Left hindlimb (tissue), 1 donor: ENCODE data around the gene MTUS2.

Source experiments
- DNase-seq: peaks from one replicate; pipeline ENCODE4 v3.0.0-alpha.2; 2018

MTUS2 gene

GRCh38 chr13:29038700-29039099 lies 218.6 kb downstream of the MTUS2 start:
- no peak for DNase-seq

- no peak for DNase-seq
Measured at GRCh38 chr13:29039212-29039611, 219.1 kb downstream of the MTUS2 start.

- DNase-seq, result no peak
Measured at GRCh38 chr13:29046588-29046987, 226.4 kb downstream of the MTUS2 start.

GRCh38 chr13:29049524-29049923 lies 229.4 kb downstream of the MTUS2 start:
- DNase-seq, result no peak

GRCh38 chr13:29050719-29051118 lies 230.6 kb downstream of the MTUS2 start:
- DNase-seq, result no peak

- DNase-seq, result no peak
Measured at GRCh38 chr13:29059800-29060199, 239.7 kb downstream of the MTUS2 start.

GRCh38 chr13:29065142-29065541 lies 245.0 kb downstream of the MTUS2 start:
- no peak for DNase-seq

GRCh38 chr13:29067306-29067945 lies 247.3 kb downstream of the MTUS2 start:
- DNase-seq, result no peak

GRCh38 chr13:29073755-29074154 lies 253.6 kb downstream of the MTUS2 start:
- no peak for DNase-seq

- DNase-seq, result no peak
Measured at GRCh38 chr13:29077051-29077813, 257.1 kb downstream of the MTUS2 start.

- DNase-seq, result no peak
Measured at GRCh38 chr13:29081036-29081435, 260.9 kb downstream of the MTUS2 start.

- DNase-seq, result no peak
Measured at GRCh38 chr13:29081697-29082440, 261.7 kb downstream of the MTUS2 start.

GRCh38 chr13:29099781-29100406 lies 279.8 kb downstream of the MTUS2 start:
- DNase-seq, result no peak

- DNase-seq, result no peak
Measured at GRCh38 chr13:29100758-29101157, 280.6 kb downstream of the MTUS2 start.

- DNase-seq, result no peak
Measured at GRCh38 chr13:29101409-29101808, 281.3 kb downstream of the MTUS2 start.

GRCh38 chr13:29101905-29102304 lies 281.8 kb downstream of the MTUS2 start:
- DNase-seq, result no peak

- DNase-seq, result no peak
Measured at GRCh38 chr13:29103065-29103800, 283.1 kb downstream of the MTUS2 start.

GRCh38 chr13:29104461-29104860 lies 284.3 kb downstream of the MTUS2 start:
- no peak for DNase-seq

- DNase-seq, result no peak
Measured at GRCh38 chr13:29105779-29106178, 285.6 kb downstream of the MTUS2 start.

GRCh38 chr13:29106651-29107050 lies 286.5 kb downstream of the MTUS2 start:
- no peak for DNase-seq

GRCh38 chr13:29108068-29108786 lies 288.1 kb downstream of the MTUS2 start:
- DNase-seq, result no peak

- no peak for DNase-seq
Measured at GRCh38 chr13:29109987-29110386, 289.8 kb downstream of the MTUS2 start.
